Right atrium auricular region (tissue), 2 donors: ENCODE measurements around the gene MYL5. TPM values are rescaled to one million over a fixed set of nuclear protein-coding genes. Genes with fewer than 3 reads are reported as not detected.
"Not testable (repeated sequence)": the region's sequence is repeated elsewhere in the genome, so short reads cannot be mapped to it uniquely, and the experiment has no call there.

ENCODE experiments used
- DNase-seq: peaks from one replicate; pipeline ENCODE4 v3.0.0-alpha.2; 2019; ENCODE audit warnings: low spot score
- H3K27ac ChIP-seq, 2 donors: fragments of 200-600 bp; sonication (generic); 1 replicate in 1 of 2; 2 replicates in 1 of 2; pipeline ENCODE4 v1.5.1; 2016 to 2019
- H3K27me3 ChIP-seq, 2 donors: fragments of 200-600 bp; sonication (generic); one replicate each; pipeline versions ENCODE4 v1.5.1 to v1.6.0; 2017 to 2019
- H3K36me3 ChIP-seq: fragments of 200-600 bp; sonication (generic); one replicate; pipeline ENCODE4 v1.5.1; 2016
- H3K4me1 ChIP-seq, 2 donors: fragments of 200-600 bp; sonication (generic); one replicate each; pipeline versions ENCODE4 v1.5.1 to v1.6.0; 2017 to 2019
- H3K4me3 ChIP-seq, 2 donors: fragments of 200-600 bp; sonication (generic); 1 replicate in 1 of 2; 2 replicates in 1 of 2; pipeline ENCODE4 v1.5.1; 2017 to 2019; ENCODE audit warnings: mild to moderate bottlenecking in 1 of 2, moderate library complexity in 1 of 2
- H3K9me3 ChIP-seq, 2 donors: fragments of 200-600 bp; sonication (generic); one replicate each; pipeline ENCODE4 v1.5.1; 2019
- total RNA-seq, 2 donors: library from RNA; depleted of rRNA; stranded (reverse); fragments of >200 nt; gene quantifications; one replicate each; pipeline ENCODE4 v1.1.0, GENCODE V29; 2016
- TF ChIP-seq, protein P1 (sequence below), 2 donors: fragments of 200-600 bp; sonication (generic); IDR thresholded peaks; one replicate each; pipeline ENCODE4 v1.5.1; 2019; ENCODE audit warnings: antibody characterized with exemption in 2 of 2

The MYL5 gene
- total RNA-seq, 2 donors from 2014 or later: 3.2 to 3.6 TPM

DNA sequence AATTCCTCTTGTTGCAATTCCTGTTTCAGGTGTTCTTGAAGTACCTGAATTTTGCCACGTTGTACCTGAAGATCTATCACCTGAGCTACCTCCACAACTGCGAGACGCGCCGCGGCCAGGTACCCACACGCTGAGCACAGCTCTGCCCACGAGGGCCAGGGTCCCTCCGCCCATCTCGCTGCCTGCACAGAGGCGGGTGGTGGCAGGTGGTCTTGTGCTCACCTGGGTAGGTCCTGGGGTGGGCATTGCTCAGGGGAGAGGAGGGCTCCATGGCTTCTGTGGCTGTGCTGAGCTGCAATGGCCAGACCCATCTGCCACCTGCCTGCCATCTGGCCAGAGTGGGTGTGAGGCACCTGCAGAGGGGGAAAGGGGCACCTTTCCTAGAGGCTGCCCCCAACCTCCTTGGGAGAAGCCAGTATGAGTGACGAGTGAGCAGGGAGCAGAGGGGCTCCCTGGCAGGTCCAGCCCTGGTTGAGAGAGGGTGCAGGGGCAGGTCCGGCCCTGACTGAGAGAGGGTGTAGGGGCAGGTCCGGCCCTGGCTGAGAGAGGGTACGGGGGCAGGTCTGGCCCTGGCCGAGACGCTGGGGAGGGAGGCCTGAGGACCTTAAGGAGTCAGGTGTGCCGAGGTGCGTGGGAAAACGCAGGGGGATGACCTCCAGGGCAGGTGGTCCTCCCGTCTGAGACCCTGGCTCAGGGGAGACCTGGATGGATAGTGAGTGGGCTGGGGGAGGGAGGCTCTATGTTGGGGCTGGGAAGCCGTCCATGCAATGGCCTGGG lies 38.3 kb upstream of the MYL5 start:
- no peak for DNase-seq
- TF ChIP-seq, protein P1, sequence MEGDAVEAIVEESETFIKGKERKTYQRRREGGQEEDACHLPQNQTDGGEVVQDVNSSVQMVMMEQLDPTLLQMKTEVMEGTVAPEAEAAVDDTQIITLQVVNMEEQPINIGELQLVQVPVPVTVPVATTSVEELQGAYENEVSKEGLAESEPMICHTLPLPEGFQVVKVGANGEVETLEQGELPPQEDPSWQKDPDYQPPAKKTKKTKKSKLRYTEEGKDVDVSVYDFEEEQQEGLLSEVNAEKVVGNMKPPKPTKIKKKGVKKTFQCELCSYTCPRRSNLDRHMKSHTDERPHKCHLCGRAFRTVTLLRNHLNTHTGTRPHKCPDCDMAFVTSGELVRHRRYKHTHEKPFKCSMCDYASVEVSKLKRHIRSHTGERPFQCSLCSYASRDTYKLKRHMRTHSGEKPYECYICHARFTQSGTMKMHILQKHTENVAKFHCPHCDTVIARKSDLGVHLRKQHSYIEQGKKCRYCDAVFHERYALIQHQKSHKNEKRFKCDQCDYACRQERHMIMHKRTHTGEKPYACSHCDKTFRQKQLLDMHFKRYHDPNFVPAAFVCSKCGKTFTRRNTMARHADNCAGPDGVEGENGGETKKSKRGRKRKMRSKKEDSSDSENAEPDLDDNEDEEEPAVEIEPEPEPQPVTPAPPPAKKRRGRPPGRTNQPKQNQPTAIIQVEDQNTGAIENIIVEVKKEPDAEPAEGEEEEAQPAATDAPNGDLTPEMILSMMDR (IDR thresholded peaks at IDR 0.05): no peak
- Histone ChIP-seq H3K4me1 (no peaks in the 10 kb centered on the region), H3K27me3 (no peaks in the 10 kb centered on the region), H3K9me3 (no peaks in the 10 kb centered on the region), H3K4me3 (no peak overlapping the region), H3K36me3 (no peaks in the 10 kb centered on the region), H3K27ac (no peak overlapping the region)

DNA sequence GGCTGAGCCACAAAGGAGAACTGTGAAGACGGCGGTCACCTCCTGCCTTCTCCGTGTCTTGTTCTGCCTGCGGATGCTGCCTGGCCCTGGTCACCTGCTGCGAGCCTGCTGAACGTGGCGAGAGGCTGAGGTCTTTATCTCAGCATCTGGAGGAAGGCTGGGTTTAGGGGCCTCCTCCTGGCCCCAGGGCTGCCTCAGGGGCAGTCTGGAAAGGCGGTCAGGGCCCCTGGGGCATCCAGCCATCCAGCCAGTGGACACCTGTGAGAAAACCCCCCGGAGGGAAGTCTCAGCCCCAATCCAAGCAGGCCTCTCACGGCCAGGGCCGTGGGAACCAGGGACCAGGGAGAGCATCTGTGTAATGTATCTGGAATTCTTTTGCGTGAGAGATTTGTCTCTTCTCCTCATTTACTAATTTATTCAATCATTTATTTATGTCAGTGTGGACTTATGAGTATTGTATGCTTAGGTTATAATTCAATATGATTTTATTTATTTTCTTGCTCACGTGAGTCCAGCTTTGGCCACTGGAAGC lies 37.6 kb upstream of the MYL5 start:
- H3K36me3 ChIP-seq: no peaks in the 10 kb centered on the region
- H3K9me3 ChIP-seq: no peaks in the 10 kb centered on the region
- H3K4me3 ChIP-seq: no peak overlapping the region
- DNase-seq: no peak
- TF ChIP-seq, protein P1 (IDR thresholded peaks at IDR 0.05): no peak
- no peaks in the 10 kb centered on the region for H3K4me1 ChIP-seq
- H3K27ac ChIP-seq: no peak overlapping the region
- H3K27me3 ChIP-seq: no peaks in the 10 kb centered on the region

GRCh38 chr4:637536-638280 lies 36.6 kb upstream of the MYL5 start:
- Histone ChIP-seq H3K27me3 (no peaks in the 10 kb centered on the region), H3K36me3 (no peaks in the 10 kb centered on the region), H3K27ac (no peak overlapping the region), H3K4me1 (no peaks in the 10 kb centered on the region), H3K4me3 (no peak overlapping the region), H3K9me3 (peaks cover 0 to 5% of the 10 kb centered on the region in 2 donors)
- TF ChIP-seq, protein P1 (IDR thresholded peaks at IDR 0.05): no peak
- DNase-seq: no peak

DNA sequence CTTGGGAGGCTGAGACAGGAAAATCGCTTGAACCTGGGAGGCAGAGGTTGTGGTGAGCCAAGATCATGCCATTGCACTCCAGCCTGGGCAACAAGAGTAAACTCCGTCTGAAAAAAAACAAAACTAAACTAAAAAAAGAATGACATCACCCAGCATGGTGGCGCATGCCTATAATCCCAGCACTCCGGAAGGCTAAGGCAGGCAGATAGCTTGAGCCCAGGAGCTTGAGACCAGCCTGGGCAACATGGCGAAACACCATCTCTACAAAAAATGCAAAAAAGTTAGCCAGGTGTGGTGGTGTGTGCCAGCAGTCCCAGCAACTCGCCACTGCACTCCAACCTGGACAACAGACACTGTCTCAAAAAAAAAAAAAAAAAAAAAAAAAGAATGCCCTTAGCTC lies 32.0 kb upstream of the MYL5 start:
- not testable (repeated sequence) for H3K4me3 ChIP-seq, H3K27me3 ChIP-seq

GRCh38 chr4:646460-646859 lies 27.9 kb upstream of the MYL5 start:
- TF ChIP-seq, protein P1 (IDR thresholded peaks at IDR 0.05): no peak
- H3K27ac ChIP-seq: no peak overlapping the region
- H3K9me3 ChIP-seq: peaks cover 0 to 17% of the 10 kb centered on the region in 2 donors
- no peaks in the 10 kb centered on the region for H3K4me1 ChIP-seq
- DNase-seq: no peak
- no peaks in the 10 kb centered on the region for H3K27me3 ChIP-seq
- H3K36me3 ChIP-seq: no peaks in the 10 kb centered on the region
- no peak overlapping the region for H3K4me3 ChIP-seq

More for the DNA sequence above, 32.0 kb upstream of the MYL5 start:
- H3K27ac ChIP-seq, DNase-seq, H3K36me3 ChIP-seq, H3K4me1 ChIP-seq: not testable (repeated sequence)
- peaks cover 0 to 17% of the 10 kb centered on the region in 2 donors for H3K9me3 ChIP-seq

GRCh38 chr4:647481-647880 lies 26.9 kb upstream of the MYL5 start:
- TF ChIP-seq, protein P1 (IDR thresholded peaks at IDR 0.05): no peak
- Histone ChIP-seq H3K27me3 (no peaks in the 10 kb centered on the region), H3K9me3 (peaks cover 0 to 13% of the 10 kb centered on the region in 2 donors), H3K4me3 (no peak overlapping the region), H3K36me3 (no peaks in the 10 kb centered on the region), H3K27ac (no peak overlapping the region), H3K4me1 (no peaks in the 10 kb centered on the region)
- no peak for DNase-seq
